Measurements from ENCODE around the gene CRYBG2. TPM values are rescaled to one million over a fixed set of nuclear protein-coding genes. Genes with fewer than 3 reads are reported as not detected.

CRYBG2 gene
- total and polyA plus RNA-seq, 2 of the 13 experiments (the other 11 are each of a cell fraction or from before 2014, with no cell fraction given): 1.3 to 2.9 TPM

GRCh38 chr1:26387447-26387846, 33.5 kb upstream of the CRYBG2 start (continued):
- TF ChIP-seq ZBTB26 (CRISPR knock-in tag; IDR thresholded peaks at IDR 0.05; ENCODE audit: borderline replicate concordance): 0 out of 2 replicates have a peak, but pooled peaks have one; percentile 35
- TF ChIP-seq ZNF17 (CRISPR knock-in tag; IDR thresholded peaks at IDR 0.05): no peak
- no peak for TF ChIP-seq MBD4 (IDR thresholded peaks at IDR 0.05; ENCODE audit: borderline replicate concordance, low read length)
- TF ChIP-seq ZNF564 (CRISPR knock-in tag; IDR thresholded peaks at IDR 0.05): 0 out of 2 replicates have a peak, but pooled peaks have one; percentile 42
- TF ChIP-seq SNAPC5 (CRISPR knock-in tag; IDR thresholded peaks at IDR 0.05; ENCODE audit: borderline replicate concordance): no peak
- TF ChIP-seq WIZ (CRISPR knock-in tag; IDR thresholded peaks at IDR 0.05): peak; percentile 84
- TF ChIP-seq ZNF737 (CRISPR knock-in tag; IDR thresholded peaks at IDR 0.05; ENCODE audit: borderline replicate concordance): no peak
- no peak for TF ChIP-seq POLR2A (IDR thresholded peaks at IDR 0.05; ENCODE audit: insufficient read depth in 1 of 2, low read depth in 2 of 2, low read length in 2 of 2)
- TF ChIP-seq SALL2 (CRISPR knock-in tag; IDR thresholded peaks at IDR 0.05): no peak; the same call in 1 of the 2 replicates
- TF ChIP-seq SMAD3 (CRISPR knock-in tag; IDR thresholded peaks at IDR 0.05): peak; percentile 73; the same call in 1 of the 2 replicates
- no peak for TF ChIP-seq ZBTB49 (CRISPR knock-in tag; IDR thresholded peaks at IDR 0.05; ENCODE audit: borderline replicate concordance)
- TF ChIP-seq ZNF160 (CRISPR knock-in tag; IDR thresholded peaks at IDR 0.05): no peak
- no peak for TF ChIP-seq AGO1 (IDR thresholded peaks at IDR 0.05; ENCODE audit: low read depth, low read length, poor library complexity, severe bottlenecking)
- no peak for TF ChIP-seq ZSCAN29 (CRISPR knock-in tag; conservative IDR thresholded peaks at IDR 0.05)
- no peak for TF ChIP-seq EEA1 (CRISPR knock-in tag; IDR thresholded peaks at IDR 0.05; ENCODE audit: borderline replicate concordance)
- peak; percentile 98 for TF ChIP-seq SIX1 (CRISPR knock-in tag; IDR thresholded peaks at IDR 0.05; ENCODE audit: borderline replicate concordance)
- no peak for TF ChIP-seq ZNF720 (CRISPR knock-in tag; IDR thresholded peaks at IDR 0.05)
- TF ChIP-seq CHD4 (IDR thresholded peaks at IDR 0.05; ENCODE audit: borderline replicate concordance, low read length): peak; percentile 48; the same call in 1 of the 2 replicates
- no peak for TF ChIP-seq ZNF761 (CRISPR knock-in tag; conservative IDR thresholded peaks at IDR 0.05)
- TF ChIP-seq ZNF143 (CRISPR knock-in tag; IDR thresholded peaks at IDR 0.05): no peak
- TF ChIP-seq EP300 (IDR thresholded peaks at IDR 0.05; ENCODE audit: low read depth in 2 of 2, low read length in 2 of 2): peak; percentile 57 to 82; a peak in 3 of 4 replicates
- TF ChIP-seq EP300 (CRISPR knock-in tag; IDR thresholded peaks at IDR 0.05; ENCODE audit: borderline replicate concordance): peak; percentile 74; the same call in 1 of the 2 replicates
- peak in 1 of 2 experiments; percentile 98; a peak in 2 of 4 replicates for TF ChIP-seq ATF4 (CRISPR knock-in tag; IDR thresholded peaks at IDR 0.05)
- TF ChIP-seq HNF4A (CRISPR knock-in tag; IDR thresholded peaks at IDR 0.05): peak; percentile 92
- no peak; the same call in 1 of the 2 replicates for TF ChIP-seq TEF (CRISPR knock-in tag; IDR thresholded peaks at IDR 0.05)
